ENCODE data around the gene ADAMTS3.

- TF ChIP-seq CTCF (IDR thresholded peaks at IDR 0.05), result no peak
- TF ChIP-seq EZH2 (IDR thresholded peaks at IDR 0.05; ENCODE audit: borderline replicate concordance, insufficient read depth, low read depth, low read length, poor library complexity, severe bottlenecking), result no peak
Observed at GRCh38 chr4:72378901-72379300, 190.1 kb downstream of the ADAMTS3 start.
